ENCODE data around the gene NAA25. TPM values are rescaled to one million over a fixed set of nuclear protein-coding genes. Genes with fewer than 3 reads are reported as not detected.

Gene NAA25
- total and polyA plus RNA-seq, 9 of the 15 experiments (the other 6 are each of a cell fraction or from before 2014, with no cell fraction given): 26.6 to 59.6 (median 48.9) TPM

DNA sequence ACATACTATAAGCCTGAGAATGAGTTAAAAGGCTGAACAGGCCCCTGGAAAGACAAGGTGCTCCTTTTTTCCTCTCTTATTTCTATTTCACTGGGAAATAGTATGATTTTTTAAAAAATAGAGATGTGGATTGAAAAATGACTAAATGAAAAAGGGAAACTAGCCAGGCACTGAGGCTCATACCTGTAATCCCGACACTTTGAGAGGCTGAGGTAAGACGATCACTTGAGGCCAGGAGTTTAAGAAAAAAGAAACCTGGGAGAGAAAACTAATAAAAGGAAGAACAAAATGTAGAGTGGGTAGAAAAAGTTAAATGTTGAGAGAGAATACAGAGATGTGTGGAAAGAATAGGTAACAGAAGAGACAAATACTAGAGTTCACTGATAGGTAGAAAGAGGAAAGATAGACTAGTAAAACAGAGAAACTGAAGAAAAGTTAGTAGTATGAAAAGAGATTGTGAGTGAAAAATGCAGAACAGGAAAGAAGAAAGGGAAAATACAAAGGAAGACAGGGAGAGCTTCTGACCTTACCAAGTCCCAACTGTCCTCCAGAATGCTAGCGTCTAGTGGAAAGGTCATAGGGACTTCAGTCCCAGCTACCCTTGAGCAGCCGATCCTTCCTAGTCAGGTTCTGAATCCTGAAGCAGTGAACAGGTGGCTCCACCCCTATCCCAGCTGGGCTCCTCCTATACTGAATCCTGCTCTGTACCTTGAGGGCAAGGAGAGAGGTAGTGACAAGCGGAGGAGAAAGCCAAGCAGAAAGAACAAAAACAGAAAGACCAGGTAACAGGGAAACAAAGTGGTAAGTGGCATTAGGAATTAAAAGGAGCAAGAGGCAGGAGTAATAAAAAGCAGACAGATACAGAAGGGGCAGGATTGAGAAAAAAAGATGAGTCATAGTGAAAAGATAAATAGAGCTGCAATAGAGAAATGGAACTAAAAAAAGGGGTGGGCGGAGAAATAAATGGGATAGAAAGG is 102.9 kb downstream of the NAA25 start (continued):
- TF ChIP-seq NR2C2 (CRISPR knock-in tag; IDR thresholded peaks at IDR 0.05) (no peak), NR2C2 (tag; IDR thresholded peaks at IDR 0.05) (no peak), ZSCAN32 (CRISPR knock-in tag; IDR thresholded peaks at IDR 0.05) (no peak), GATAD2B (IDR thresholded peaks at IDR 0.05; ENCODE audit: borderline replicate concordance) (no peak), SRSF1 (IDR thresholded peaks at IDR 0.05; ENCODE audit: low read depth, low read length) (no peak), MTF1 (CRISPR knock-in tag; IDR thresholded peaks at IDR 0.05; ENCODE audit: borderline replicate concordance) (no peak), BCL6 (CRISPR knock-in tag; IDR thresholded peaks at IDR 0.05) (no peak), SIX5 (IDR thresholded peaks at IDR 0.05; ENCODE audit: borderline replicate concordance in 1 of 2, insufficient read depth in 1 of 2, low read depth in 1 of 2, low read length in 2 of 2) (no peak), GATAD2A (IDR thresholded peaks at IDR 0.05) (0 out of 2 replicates have a peak, but pooled peaks have one; percentile 76), ZNF316 (IDR thresholded peaks at IDR 0.05) (peak; percentile 97), NFXL1 (CRISPR knock-in tag; IDR thresholded peaks at IDR 0.05) (no peak), NCOA1 (IDR thresholded peaks at IDR 0.05; ENCODE audit: low read depth) (0 out of 2 replicates have a peak, but pooled peaks have one; percentile 36), ATF1 (CRISPR knock-in tag; IDR thresholded peaks at IDR 0.05) (no peak), ATF1 (tag; IDR thresholded peaks at IDR 0.05) (no peak), ELF4 (CRISPR knock-in tag; IDR thresholded peaks at IDR 0.05) (no peak), KHSRP (IDR thresholded peaks at IDR 0.05) (no peak), BRD9 (IDR thresholded peaks at IDR 0.05; ENCODE audit: low read depth, partially characterized antibody) (peak; percentile 71)
- TF ChIP-seq, protein P1, sequence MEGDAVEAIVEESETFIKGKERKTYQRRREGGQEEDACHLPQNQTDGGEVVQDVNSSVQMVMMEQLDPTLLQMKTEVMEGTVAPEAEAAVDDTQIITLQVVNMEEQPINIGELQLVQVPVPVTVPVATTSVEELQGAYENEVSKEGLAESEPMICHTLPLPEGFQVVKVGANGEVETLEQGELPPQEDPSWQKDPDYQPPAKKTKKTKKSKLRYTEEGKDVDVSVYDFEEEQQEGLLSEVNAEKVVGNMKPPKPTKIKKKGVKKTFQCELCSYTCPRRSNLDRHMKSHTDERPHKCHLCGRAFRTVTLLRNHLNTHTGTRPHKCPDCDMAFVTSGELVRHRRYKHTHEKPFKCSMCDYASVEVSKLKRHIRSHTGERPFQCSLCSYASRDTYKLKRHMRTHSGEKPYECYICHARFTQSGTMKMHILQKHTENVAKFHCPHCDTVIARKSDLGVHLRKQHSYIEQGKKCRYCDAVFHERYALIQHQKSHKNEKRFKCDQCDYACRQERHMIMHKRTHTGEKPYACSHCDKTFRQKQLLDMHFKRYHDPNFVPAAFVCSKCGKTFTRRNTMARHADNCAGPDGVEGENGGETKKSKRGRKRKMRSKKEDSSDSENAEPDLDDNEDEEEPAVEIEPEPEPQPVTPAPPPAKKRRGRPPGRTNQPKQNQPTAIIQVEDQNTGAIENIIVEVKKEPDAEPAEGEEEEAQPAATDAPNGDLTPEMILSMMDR (IDR thresholded peaks at IDR 0.05 in 2 of 3, conservative IDR thresholded peaks at IDR 0.05 in 1 of 3; ENCODE audit: insufficient read depth in 2 of 3, low read depth in 1 of 3, low read length in 3 of 3): no peak
- TF ChIP-seq, protein P2, sequence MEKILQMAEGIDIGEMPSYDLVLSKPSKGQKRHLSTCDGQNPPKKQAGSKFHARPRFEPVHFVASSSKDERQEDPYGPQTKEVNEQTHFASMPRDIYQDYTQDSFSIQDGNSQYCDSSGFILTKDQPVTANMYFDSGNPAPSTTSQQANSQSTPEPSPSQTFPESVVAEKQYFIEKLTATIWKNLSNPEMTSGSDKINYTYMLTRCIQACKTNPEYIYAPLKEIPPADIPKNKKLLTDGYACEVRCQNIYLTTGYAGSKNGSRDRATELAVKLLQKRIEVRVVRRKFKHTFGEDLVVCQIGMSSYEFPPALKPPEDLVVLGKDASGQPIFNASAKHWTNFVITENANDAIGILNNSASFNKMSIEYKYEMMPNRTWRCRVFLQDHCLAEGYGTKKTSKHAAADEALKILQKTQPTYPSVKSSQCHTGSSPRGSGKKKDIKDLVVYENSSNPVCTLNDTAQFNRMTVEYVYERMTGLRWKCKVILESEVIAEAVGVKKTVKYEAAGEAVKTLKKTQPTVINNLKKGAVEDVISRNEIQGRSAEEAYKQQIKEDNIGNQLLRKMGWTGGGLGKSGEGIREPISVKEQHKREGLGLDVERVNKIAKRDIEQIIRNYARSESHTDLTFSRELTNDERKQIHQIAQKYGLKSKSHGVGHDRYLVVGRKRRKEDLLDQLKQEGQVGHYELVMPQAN (IDR thresholded peaks at IDR 0.05; ENCODE audit: borderline replicate concordance): peak; percentile 61; the same call in 1 of the 2 replicates
- TF ChIP-seq, protein P3, sequence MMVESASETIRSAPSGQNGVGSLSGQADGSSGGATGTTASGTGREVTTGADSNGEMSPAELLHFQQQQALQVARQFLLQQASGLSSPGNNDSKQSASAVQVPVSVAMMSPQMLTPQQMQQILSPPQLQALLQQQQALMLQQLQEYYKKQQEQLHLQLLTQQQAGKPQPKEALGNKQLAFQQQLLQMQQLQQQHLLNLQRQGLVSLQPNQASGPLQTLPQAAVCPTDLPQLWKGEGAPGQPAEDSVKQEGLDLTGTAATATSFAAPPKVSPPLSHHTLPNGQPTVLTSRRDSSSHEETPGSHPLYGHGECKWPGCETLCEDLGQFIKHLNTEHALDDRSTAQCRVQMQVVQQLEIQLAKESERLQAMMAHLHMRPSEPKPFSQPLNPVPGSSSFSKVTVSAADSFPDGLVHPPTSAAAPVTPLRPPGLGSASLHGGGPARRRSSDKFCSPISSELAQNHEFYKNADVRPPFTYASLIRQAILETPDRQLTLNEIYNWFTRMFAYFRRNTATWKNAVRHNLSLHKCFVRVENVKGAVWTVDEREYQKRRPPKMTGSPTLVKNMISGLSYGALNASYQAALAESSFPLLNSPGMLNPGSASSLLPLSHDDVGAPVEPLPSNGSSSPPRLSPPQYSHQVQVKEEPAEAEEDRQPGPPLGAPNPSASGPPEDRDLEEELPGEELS (CRISPR knock-in tag; IDR thresholded peaks at IDR 0.05; ENCODE audit: borderline replicate concordance): no peak
- TF ChIP-seq, protein P4, sequence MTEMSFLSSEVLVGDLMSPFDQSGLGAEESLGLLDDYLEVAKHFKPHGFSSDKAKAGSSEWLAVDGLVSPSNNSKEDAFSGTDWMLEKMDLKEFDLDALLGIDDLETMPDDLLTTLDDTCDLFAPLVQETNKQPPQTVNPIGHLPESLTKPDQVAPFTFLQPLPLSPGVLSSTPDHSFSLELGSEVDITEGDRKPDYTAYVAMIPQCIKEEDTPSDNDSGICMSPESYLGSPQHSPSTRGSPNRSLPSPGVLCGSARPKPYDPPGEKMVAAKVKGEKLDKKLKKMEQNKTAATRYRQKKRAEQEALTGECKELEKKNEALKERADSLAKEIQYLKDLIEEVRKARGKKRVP (CRISPR knock-in tag; IDR thresholded peaks at IDR 0.05): no peak
